Measurements from ENCODE around the gene COL1A2.
A peak's percentile ranks its signal among the peaks of the same experiment; 100 is the strongest.

- TF ChIP-seq EZH2phosphoT487 (IDR thresholded peaks at IDR 0.05; ENCODE audit: borderline replicate concordance) (no peak), CTCF (conservative IDR thresholded peaks at IDR 0.05; ENCODE audit: low read length) (peak; percentile 91)
Observed at GRCh38 chr7:94395141-94396036, 694 bp downstream of the COL1A2 start.
